ENCODE data around the gene RAB30.
A peak's percentile ranks its signal among the peaks of the same experiment; 100 is the strongest.

RAB30 gene

DNA sequence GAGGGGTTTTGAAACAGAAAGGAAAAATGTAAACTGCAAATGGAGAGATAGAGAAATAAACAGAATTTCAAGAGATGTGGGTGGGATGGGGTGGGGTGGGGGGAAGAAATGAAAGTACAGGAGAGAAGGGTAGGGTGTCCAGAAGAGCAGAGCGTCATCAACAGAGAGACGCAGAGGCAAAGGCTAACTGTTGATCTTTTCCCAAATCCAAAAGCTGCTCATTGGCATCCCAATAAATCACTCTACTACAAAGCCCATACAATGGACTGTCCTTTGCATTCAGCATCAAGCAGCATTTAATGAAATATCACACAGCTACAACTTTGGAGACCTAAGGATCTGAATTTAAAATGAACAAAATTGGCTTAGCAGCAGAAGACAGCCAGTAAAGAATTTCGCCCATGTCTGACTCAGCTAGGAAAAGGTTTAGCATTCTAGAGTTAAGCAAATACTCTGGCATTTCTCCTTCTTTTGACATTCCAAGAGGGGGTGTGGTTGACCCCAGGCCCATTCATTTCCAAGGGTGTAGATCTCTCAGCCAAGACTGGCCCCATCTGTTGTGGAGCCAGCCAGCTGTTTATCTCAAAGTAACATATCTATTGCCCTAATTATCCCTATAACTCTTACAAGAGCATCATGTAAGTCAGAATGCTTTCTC is 1.5 kb downstream of the RAB30 start:
- DNase-seq: no peak

GRCh38 chr11:83069441-83070043 is 2.2 kb downstream of the RAB30 start:
- peak; percentile 28 for DNase-seq

- no peak for DNase-seq
These were observed 3.1 kb downstream of the RAB30 start for GRCh38 chr11:83068568-83068967.

- DNase-seq: no peak
These were observed 7.7 kb downstream of the RAB30 start for GRCh38 chr11:83064011-83064410.

DNA sequence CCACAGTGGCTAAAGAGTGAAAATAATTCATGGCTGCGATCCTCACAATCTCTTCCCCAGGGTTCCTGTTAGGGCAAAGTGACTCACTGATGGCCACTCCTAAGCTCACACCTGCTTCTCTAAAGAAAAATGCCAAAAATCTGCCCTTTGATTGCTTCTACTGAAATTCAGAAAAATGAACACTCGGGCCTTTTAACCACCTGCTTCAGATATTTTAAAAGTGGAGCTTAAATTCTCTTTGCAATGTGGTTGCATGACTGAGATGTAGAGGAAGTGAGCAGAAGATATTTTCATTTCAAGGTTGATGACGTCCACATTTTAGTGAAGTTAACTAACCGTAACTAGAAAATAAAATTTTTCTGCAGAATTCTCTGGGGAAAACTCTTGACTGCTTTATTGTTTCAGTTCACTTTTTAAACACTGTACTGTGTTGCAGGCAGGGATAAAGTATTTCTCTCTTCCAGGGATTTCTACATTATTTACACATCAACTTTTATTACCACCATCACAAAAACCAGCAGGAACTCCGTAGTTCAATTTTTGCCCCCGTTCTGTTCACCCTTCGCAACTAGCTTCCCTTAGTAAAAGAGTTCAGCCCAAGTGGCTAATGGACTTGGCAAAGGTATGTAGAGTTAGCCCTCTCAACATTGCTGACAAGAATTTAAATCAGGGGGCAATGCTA is 8.5 kb downstream of the RAB30 start:
- DNase-seq: no peak

DNA sequence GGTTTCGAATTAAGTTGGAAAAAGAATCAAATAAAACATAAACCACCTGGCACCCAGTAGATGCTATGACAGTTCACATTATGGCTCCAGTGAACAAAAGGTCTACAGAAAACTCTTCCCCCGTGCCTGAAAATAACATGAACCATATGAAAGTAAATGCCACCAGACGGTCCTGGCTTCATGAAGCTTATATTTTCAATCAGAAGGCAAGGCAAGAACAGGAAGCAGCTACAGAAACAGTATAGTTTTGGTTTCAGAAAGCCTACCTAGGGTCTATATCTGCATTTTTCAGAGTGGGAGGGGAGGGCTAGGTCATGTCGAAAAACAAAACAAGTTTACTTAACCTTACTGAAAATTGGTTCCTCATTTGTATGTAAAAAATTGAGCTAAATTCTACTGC is 9.8 kb downstream of the RAB30 start:
- no peak for DNase-seq

DNA sequence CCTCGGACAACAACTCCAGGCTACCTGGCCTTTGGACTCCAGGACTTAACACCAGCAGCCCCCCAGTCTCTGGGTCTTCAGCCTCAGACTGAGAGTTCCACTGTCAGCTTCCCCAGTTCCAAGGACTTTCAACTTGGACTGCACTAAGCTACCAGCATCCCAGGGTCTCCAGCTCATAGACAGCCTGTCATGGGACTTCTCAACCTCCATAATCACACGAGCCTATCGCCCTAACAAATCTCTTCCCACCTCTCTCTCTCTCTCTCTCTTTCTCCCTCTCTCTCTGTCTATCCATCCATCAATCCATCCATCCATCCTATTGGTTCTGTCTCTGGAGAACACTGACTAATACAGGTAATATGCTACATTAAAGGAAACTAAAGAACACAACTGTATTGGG is 10.7 kb downstream of the RAB30 start:
- no peak for DNase-seq

DNA sequence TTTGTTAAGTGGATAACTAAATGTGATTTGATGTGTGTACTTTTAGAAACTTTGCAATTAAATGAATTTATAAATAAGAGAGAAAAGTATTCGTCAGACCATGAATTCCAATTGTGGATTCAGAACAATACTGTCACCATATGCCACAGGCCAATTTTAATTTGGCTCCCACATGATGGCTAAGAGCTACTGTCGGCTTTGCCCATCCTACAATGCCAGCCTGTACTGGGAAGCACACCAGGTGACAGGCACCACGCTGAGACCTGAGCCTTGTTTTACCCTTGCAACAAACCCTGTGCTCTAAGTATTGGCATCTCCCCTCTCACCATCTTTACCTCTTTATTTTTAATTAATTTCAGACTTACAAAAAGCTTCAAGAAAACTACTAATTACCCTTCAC is 14.0 kb downstream of the RAB30 start:
- DNase-seq: no peak

GRCh38 chr11:83056611-83057010 is 15.1 kb downstream of the RAB30 start:
- no peak for DNase-seq

GRCh38 chr11:83056204-83056603 is 15.5 kb downstream of the RAB30 start:
- no peak for DNase-seq

DNA sequence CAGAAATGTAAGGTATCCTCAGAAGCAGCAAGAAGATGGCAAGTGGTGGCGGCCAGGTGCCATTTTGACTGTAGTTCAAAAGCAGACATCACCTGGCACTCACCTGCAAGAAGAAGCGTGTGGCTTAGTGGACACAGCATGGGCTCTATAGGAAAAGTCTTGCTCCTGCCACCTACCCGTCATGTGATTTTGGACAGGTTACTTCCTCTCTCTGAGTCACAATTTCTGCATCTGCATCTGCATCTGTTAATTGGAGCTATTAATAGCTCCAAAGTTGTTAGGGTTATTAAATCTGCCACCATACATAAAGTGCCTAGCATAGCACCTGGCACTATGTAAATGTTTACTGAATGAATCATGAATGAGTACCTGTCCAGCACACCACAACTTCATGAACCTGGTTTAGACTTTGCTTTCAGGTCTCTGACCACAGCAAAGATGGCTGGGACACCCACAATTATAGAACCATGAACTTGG is 16.8 kb downstream of the RAB30 start:
- DNase-seq: peak; percentile 97

- DNase-seq: peak; percentile 42
These were observed 17.7 kb downstream of the RAB30 start for GRCh38 chr11:83054001-83054400.

- no peak for DNase-seq
These were observed 19.7 kb downstream of the RAB30 start for GRCh38 chr11:83051760-83052671.

GRCh38 chr11:83047515-83048225 is 24.0 kb downstream of the RAB30 start:
- DNase-seq: peak; percentile 49

GRCh38 chr11:83046621-83047172 is 25.0 kb downstream of the RAB30 start:
- no peak for DNase-seq

- peak; percentile 75 for DNase-seq
These were observed 26.6 kb downstream of the RAB30 start for GRCh38 chr11:83044958-83045712.

DNA sequence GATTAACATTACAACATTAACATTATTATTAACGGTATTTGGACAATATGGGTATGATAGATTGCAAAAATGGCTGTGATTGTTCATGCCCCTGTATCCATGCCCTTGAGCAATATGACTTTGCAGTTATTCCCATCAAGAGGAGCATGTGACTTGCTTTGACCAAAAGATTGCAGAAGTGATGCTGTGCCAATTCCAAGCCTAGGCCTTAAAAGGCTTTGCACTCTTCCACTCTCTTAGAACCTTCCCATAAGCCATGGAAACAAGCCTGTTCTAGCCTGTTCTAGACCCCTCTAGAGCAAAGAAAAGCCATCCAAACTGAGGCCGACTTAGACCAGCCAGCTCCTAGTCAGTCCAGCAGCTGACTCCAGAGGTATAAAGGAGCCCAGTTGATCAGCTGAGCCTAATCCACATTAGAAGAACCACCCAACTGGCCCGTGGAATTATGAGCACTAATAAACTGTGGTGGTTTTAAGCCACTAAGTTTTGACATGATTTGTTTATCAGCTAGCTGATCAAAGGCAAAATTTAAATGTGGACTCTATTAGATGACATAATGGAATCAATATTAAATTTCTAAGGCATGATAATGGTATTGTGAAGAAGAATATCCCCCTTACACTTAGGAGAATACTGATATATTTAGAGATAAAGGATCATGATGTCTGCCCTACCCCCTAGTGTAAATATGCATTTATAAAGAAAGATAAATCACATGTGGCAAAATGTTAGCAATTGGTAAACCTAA is 28.6 kb downstream of the RAB30 start:
- peak; percentile 23 for DNase-seq

DNA sequence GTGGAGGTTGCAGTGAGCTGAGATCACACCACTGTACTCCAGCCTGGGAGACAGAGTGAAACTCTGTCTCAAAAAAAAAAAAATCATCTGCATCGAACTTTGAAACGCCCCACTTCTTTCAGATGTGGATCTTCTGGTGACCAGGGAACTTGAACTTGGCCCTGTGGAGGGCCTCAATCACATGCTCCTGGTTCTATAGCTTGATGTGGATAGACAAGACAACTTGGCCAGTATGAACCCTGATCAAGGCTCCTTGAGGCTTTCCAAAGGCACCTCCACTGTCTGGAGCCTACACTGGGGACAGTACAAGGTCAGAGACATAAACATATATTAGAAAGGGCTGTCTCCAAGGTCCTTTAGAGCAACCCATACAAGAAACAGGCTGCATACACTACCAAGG is 30.6 kb downstream of the RAB30 start:
- DNase-seq: no peak

GRCh38 chr11:83039566-83039965 is 32.1 kb downstream of the RAB30 start:
- no peak for DNase-seq

DNA sequence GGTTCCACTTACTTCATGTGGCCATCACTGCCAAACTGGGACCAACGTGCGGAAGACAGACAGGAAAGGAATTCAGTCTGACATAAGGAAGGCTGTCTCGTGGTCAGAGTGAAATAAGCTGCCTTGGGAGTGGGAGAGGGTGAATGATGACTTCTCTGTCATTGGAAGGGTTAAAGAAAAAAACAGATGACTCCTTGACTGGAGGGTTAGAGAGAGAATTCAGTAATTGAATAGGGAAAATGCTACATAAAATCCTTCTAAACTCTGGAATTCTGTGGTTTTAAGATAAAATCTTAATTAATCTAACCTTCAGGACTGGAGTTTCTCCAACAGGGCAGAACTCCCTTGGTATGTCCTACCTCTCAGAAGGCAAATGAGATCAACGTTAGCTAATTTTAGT is 33.8 kb downstream of the RAB30 start:
- no peak for DNase-seq

DNA sequence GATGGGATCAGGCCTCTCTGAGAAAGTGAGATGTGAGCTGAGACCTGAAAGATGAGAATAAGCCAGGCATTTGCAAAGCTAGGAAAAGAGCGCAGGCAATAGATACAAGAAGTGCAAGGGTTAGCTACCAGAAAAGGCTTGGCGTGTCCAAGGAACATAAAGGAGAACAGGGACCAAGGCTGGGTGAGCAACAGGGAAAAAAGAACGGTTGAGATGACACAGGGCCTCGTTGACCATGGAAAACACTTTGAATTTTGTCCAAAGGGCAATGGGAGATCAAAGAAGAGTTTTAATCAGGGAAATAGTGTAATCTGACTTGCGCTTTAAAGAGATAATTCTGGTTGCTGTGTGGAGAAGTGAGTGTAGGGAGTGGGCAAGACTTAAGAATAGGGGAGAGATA is 35.0 kb downstream of the RAB30 start:
- DNase-seq: no peak
